PC-9 (cell line): ENCODE results near the gene FAH. TPM values are rescaled to one million over a fixed set of nuclear protein-coding genes. Genes with fewer than 3 reads are reported as not detected.

Source experiments
- BruUV-seq: library from RNA; stranded (reverse); fragments of 400-500 nt; replicated peaks from 2 replicates; lab custom pipeline; 2021; lab: Mats Ljungman, UMichigan
- CTCF ChIA-PET: fragments of 300-600 bp; sonication (Branson Sonifier 250); formaldehyde crosslinking; loops from one replicate; lab custom pipeline; 2022; ENCODE audit warnings: antibody characterized with exemption; lab: Charles Lee
- POLR2A ChIA-PET: fragments of 300-600 bp; sonication (Branson Sonifier 250); formaldehyde crosslinking; loops from one replicate; lab custom pipeline; 2022; ENCODE audit warnings: antibody characterized with exemption; ENCODE audit not compliant: unreplicated experiment; lab: Charles Lee
- DNase-seq, 2 experiments: peaks; one replicate each; pipeline versions ENCODE4 v3.0.0 to v3.0.0-alpha.2; 2015 to 2022; ENCODE audit warnings: mixed read lengths in 1 of 2
- H2AFZ ChIP-seq: fragments of 200-600 bp; sonication (generic); 2 replicates; pipeline ENCODE4 v1.8.1; 2017; ENCODE audit warnings: antibody characterized with exemption
- H3F3A ChIP-seq: fragments of 200-600 bp; sonication (generic); 2 replicates; pipeline ENCODE4 v1.8.1; 2017; ENCODE audit warnings: antibody characterized with exemption, mild to moderate bottlenecking, low read depth; ENCODE audit not compliant: insufficient read depth
- H3K27ac ChIP-seq: fragments of 200-600 bp; sonication (generic); 2 replicates; pipeline ENCODE4 v1.6.1; 2016; ENCODE audit warnings: mixed run types
- H3K27me3 ChIP-seq: fragments of 200-600 bp; sonication (generic); 2 replicates; pipeline ENCODE4 v1.6.1; 2016; ENCODE audit warnings: low read depth, mixed run types; ENCODE audit not compliant: insufficient read depth
- H3K36me3 ChIP-seq: fragments of 200-600 bp; sonication (generic); 2 replicates; pipeline ENCODE4 v1.6.1; 2016; ENCODE audit warnings: low read depth, mixed run types
- H3K4me1 ChIP-seq: fragments of 200-600 bp; sonication (generic); replicated peaks from 2 replicates; pipeline ENCODE4 v1.6.1; 2016; ENCODE audit warnings: mixed run types; ENCODE audit not compliant: insufficient read depth
- H3K4me2 ChIP-seq: fragments of 200-600 bp; sonication (generic); 2 replicates; pipeline ENCODE4 v1.6.1; 2017; ENCODE audit warnings: mixed run types
- H3K4me3 ChIP-seq: fragments of 200-600 bp; sonication (generic); 2 replicates; pipeline ENCODE4 v1.6.1; 2016; ENCODE audit warnings: mixed run types
- H3K79me2 ChIP-seq: fragments of 200-600 bp; sonication (generic); 2 replicates; pipeline ENCODE4 v1.6.1; 2017; ENCODE audit warnings: low read depth, mixed run types
- H3K9me2 ChIP-seq: fragments of 200-600 bp; sonication (generic); 2 replicates; pipeline ENCODE4 v1.8.1; 2017; ENCODE audit warnings: mild to moderate bottlenecking; ENCODE audit not compliant: insufficient read depth
- H3K9me3 ChIP-seq: fragments of 200-600 bp; sonication (generic); 2 replicates; pipeline ENCODE4 v1.8.1; 2016; ENCODE audit warnings: low read depth; ENCODE audit not compliant: insufficient read depth
- H4K20me1 ChIP-seq: fragments of 200-600 bp; sonication (generic); 2 replicates; pipeline ENCODE4 v1.8.1; 2017; ENCODE audit not compliant: insufficient read depth
- EZH2 ChIP-seq: fragments of 200-600 bp; sonication (generic); IDR thresholded peaks from 2 replicates; pipeline ENCODE4 v1.8.0; 2017; ENCODE audit warnings: antibody characterized with exemption, low read depth
- intact Hi-C: fragments of 100-400 bp; cut with micrococcal nuclease; formaldehyde crosslinking; loops from one replicate; pipeline ENCODE4 v1.10.0; 2022; ENCODE audit not compliant: unreplicated experiment
- total RNA-seq: library from RNA; stranded (reverse); gene quantifications from 2 replicates; pipeline ENCODE4 v1.2.3, GENCODE V29; 2021
- TF ChIP-seq, protein P1 (sequence below): fragments of 200-600 bp; sonication (generic); conservative IDR thresholded peaks from 2 replicates; pipeline ENCODE4 v1.6.1; 2017; ENCODE audit warnings: mixed run types, antibody characterized with exemption, mild to moderate bottlenecking, moderate library complexity

Gene FAH
- total RNA-seq, 1 experiment from 2014 or later = 75.5 TPM

DNA sequence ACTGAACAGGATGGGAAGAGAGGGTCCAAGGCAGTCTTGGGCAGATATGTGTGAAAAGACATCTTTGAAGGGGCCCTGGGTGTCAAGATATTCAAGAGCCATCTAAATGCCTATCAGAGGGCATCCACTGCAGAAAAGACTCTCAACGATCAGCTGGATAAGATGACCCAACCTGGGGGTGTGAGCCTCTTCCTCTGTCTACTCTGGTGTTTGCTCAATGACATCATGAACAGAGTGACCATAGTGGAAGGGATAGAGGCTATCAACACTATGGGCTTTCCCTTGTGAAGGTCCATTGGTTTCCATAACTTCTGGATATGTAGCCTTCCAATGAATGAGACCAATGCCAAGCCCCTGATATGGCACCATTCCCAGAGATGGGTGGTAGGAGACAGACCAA lies 42.1 kb downstream of the FAH start:
- Histone ChIP-seq H2AFZ (no peak overlapping the region), H3K27ac (no peak overlapping the region), H3K4me1 (no peaks in the 10 kb centered on the region), H3K9me3 (no peaks in the 10 kb centered on the region), H3F3A (no peaks in the 10 kb centered on the region), H4K20me1 (no peaks in the 10 kb centered on the region), H3K27me3 (no peaks in the 10 kb centered on the region), H3K4me2 (no peak overlapping the region), H3K4me3 (no peak overlapping the region), H3K9me2 (no peaks in the 10 kb centered on the region), H3K36me3 (no peaks in the 10 kb centered on the region), H3K79me2 (no peaks in the 10 kb centered on the region)
- TF ChIP-seq EZH2 = no peak
- TF ChIP-seq, protein P1, sequence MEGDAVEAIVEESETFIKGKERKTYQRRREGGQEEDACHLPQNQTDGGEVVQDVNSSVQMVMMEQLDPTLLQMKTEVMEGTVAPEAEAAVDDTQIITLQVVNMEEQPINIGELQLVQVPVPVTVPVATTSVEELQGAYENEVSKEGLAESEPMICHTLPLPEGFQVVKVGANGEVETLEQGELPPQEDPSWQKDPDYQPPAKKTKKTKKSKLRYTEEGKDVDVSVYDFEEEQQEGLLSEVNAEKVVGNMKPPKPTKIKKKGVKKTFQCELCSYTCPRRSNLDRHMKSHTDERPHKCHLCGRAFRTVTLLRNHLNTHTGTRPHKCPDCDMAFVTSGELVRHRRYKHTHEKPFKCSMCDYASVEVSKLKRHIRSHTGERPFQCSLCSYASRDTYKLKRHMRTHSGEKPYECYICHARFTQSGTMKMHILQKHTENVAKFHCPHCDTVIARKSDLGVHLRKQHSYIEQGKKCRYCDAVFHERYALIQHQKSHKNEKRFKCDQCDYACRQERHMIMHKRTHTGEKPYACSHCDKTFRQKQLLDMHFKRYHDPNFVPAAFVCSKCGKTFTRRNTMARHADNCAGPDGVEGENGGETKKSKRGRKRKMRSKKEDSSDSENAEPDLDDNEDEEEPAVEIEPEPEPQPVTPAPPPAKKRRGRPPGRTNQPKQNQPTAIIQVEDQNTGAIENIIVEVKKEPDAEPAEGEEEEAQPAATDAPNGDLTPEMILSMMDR = no peak
- intact Hi-C loops = no loop called here
- no TSS peak for BruUV-seq
- ChIA-PET POLR2A (no interaction called here), CTCF (no interaction called here)
- no peak for DNase-seq

GRCh38 chr15:80199366-80199765 lies 46.6 kb downstream of the FAH start:
- H3K4me2 ChIP-seq = no peak overlapping the region
- H3K36me3 ChIP-seq = no peaks in the 10 kb centered on the region
- H3F3A ChIP-seq = no peaks in the 10 kb centered on the region
- no peak for DNase-seq
- TF ChIP-seq EZH2 = no peak
- TF ChIP-seq, protein P1 = no peak
- intact Hi-C loops = no loop called here
- no peaks in the 10 kb centered on the region for H4K20me1 ChIP-seq
- H3K9me2 ChIP-seq = no peaks in the 10 kb centered on the region
- ChIA-PET CTCF (no interaction called here), POLR2A (no interaction called here)
- BruUV-seq = no TSS peak
- no peak overlapping the region for H3K4me3 ChIP-seq
- H3K27ac ChIP-seq = no peak overlapping the region
- 0 out of 2 replicates have a peak, but pooled peaks cover 3% of the 10 kb centered on the region for H3K4me1 ChIP-seq
- H3K27me3 ChIP-seq = no peaks in the 10 kb centered on the region
- H2AFZ ChIP-seq = no peak overlapping the region
- no peaks in the 10 kb centered on the region for H3K9me3 ChIP-seq
- H3K79me2 ChIP-seq = no peaks in the 10 kb centered on the region

DNA sequence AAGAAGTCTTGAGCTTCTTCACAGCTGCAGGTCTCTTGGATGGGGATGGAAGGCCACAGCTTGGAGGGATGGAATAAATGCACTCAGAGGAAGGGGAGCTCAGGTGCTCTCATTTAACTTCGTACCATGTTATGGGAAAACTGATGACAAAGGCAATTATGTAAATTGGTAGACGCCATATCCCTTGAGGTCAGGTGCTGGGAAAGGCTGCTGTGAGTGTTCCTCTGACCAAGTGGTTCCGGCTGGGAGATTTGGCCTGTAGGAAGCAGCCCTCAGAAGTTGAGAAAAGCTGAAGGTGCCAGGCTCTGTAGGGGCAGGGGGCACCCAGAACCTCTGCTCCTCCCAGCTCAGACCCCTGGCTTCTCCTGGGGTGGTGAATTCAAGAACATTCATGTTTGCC lies 47.1 kb downstream of the FAH start:
- no peaks in the 10 kb centered on the region for H3K9me3 ChIP-seq
- H3K4me1 ChIP-seq = 0 out of 2 replicates have a peak, but pooled peaks cover 3% of the 10 kb centered on the region
- no peak overlapping the region for H2AFZ ChIP-seq
- ChIA-PET CTCF (no interaction called here), POLR2A (no interaction called here)
- intact Hi-C loops = no loop called here
- no TSS peak for BruUV-seq
- no peaks in the 10 kb centered on the region for H3K79me2 ChIP-seq
- H3K36me3 ChIP-seq = no peaks in the 10 kb centered on the region
- TF ChIP-seq EZH2 = no peak
- TF ChIP-seq, protein P1 = no peak
- H3K9me2 ChIP-seq = no peaks in the 10 kb centered on the region
- DNase-seq = no peak
- no peaks in the 10 kb centered on the region for H3K27me3 ChIP-seq
- no peaks in the 10 kb centered on the region for H3F3A ChIP-seq
- no peak overlapping the region for H3K4me2 ChIP-seq
- no peak overlapping the region for H3K4me3 ChIP-seq
- H4K20me1 ChIP-seq = no peaks in the 10 kb centered on the region
- no peak overlapping the region for H3K27ac ChIP-seq
